Fibroblast of lung (primary cell): ENCODE measurements around the gene TUBA4A.

ENCODE experiments used
- CTCF ChIP-seq, 2 donors: IDR thresholded peaks in 1 of 2; conservative IDR thresholded peaks in 1 of 2; 1 replicate in 1 of 2; 2 replicates in 1 of 2; pipeline ENCODE4 v1.5.1; 2011 to 2012; ENCODE audit warnings: low read length in 2 of 2, control low read depth in 1 of 2, inconsistent platforms in 1 of 2, low read depth in 1 of 2, mild to moderate bottlenecking in 1 of 2
- EZH2 ChIP-seq: IDR thresholded peaks from 2 replicates; pipeline ENCODE4 v1.5.1; 2012; ENCODE audit warnings: low read length, control low read depth, mild to moderate bottlenecking; ENCODE audit errors: missing control alignments

GRCh38 chr2:219214786-219215185 is 38.9 kb downstream of the TUBA4A start:
- TF ChIP-seq CTCF (conservative IDR thresholded peaks at IDR 0.05 in 1 of 2, IDR thresholded peaks at IDR 0.05 in 1 of 2; ENCODE audit: low read depth in 1 of 2, low read length in 2 of 2) (no peak), EZH2 (no peak)
